ENCODE data around the gene BCO2. TPM values are rescaled to one million over a fixed set of nuclear protein-coding genes. Genes with fewer than 3 reads are reported as not detected.

Gene BCO2
- total and polyA plus RNA-seq, 7 donors: 3.5 to 42.4 (median 5.7) TPM

GRCh38 chr11:112132737-112133136 is 42.6 kb upstream of the BCO2 start:
- no peaks in the 10 kb centered on the region for H3K9me3 ChIP-seq
- H3K27me3 ChIP-seq (ENCODE audit: insufficient read depth in 3 of 3, low read length in 2 of 3): no peaks in the 10 kb centered on the region
- no peak for DNase-seq
- WGBS, 3 donors: 39 to 47% (median 41%) methylated on average over 2 of the region's 2 CpGs
- H3K4me3 ChIP-seq: no peak overlapping the region
- H3K4me1 ChIP-seq: peaks cover 10% of the 10 kb centered on the region
- H3K36me3 ChIP-seq (ENCODE audit: insufficient read depth in 1 of 2, low read depth in 1 of 2): no peaks in the 10 kb centered on the region
- H3K27ac ChIP-seq: no peak overlapping the region
- TF ChIP-seq CTCF (IDR thresholded peaks at IDR 0.05): no peak
- ATAC-seq: peak; percentile 53 to 75 (median 62)
- intact Hi-C loops (cut with DNase I): no loop called here

GRCh38 chr11:112134473-112134872 is 40.8 kb upstream of the BCO2 start:
- intact Hi-C loops (cut with DNase I): no loop called here
- H3K9me3 ChIP-seq: no peaks in the 10 kb centered on the region
- peaks cover 4% of the 10 kb centered on the region for H3K4me1 ChIP-seq
- no peak for TF ChIP-seq CTCF (IDR thresholded peaks at IDR 0.05)
- no peak for ATAC-seq
- no peak overlapping the region for H3K4me3 ChIP-seq
- no peaks in the 10 kb centered on the region for H3K27me3 ChIP-seq (ENCODE audit: insufficient read depth in 3 of 3, low read length in 2 of 3)
- WGBS, 3 donors: 81 to 92% (median 91%) methylated on average over 3 of the region's 4 CpGs
- no peak overlapping the region for H3K27ac ChIP-seq
- H3K36me3 ChIP-seq (ENCODE audit: insufficient read depth in 1 of 2, low read depth in 1 of 2): no peaks in the 10 kb centered on the region
- DNase-seq: no peak

- no peak for TF ChIP-seq CTCF (IDR thresholded peaks at IDR 0.05)
- no peaks in the 10 kb centered on the region for H3K9me3 ChIP-seq
- ATAC-seq (no peak), DNase-seq (no peak)
- no peak overlapping the region for H3K27ac ChIP-seq
- intact Hi-C loops (cut with DNase I): no loop called here
- WGBS, 3 donors: 88 to 92% (median 92%) methylated on average over 3 of the region's 3 CpGs
- no peak overlapping the region for H3K4me3 ChIP-seq
- no peaks in the 10 kb centered on the region for H3K4me1 ChIP-seq
- H3K36me3 ChIP-seq (ENCODE audit: insufficient read depth in 1 of 2, low read depth in 1 of 2): peaks cover 0 to 40% of the 10 kb centered on the region in 2 donors
- no peaks in the 10 kb centered on the region for H3K27me3 ChIP-seq (ENCODE audit: insufficient read depth in 3 of 3, low read length in 2 of 3)
Measured at GRCh38 chr11:112143597-112143996, 31.7 kb upstream of the BCO2 start.

- WGBS, 3 donors: 59 to 70% (median 59%) methylated on average over 5 of the region's 5 CpGs
- DNase-seq (no peak), ATAC-seq (no peak)
- peaks cover 0 to 81% of the 10 kb centered on the region in 2 donors for H3K36me3 ChIP-seq (ENCODE audit: insufficient read depth in 1 of 2, low read depth in 1 of 2)
- no peak overlapping the region for H3K4me3 ChIP-seq
- no peaks in the 10 kb centered on the region for H3K4me1 ChIP-seq
- intact Hi-C loops (cut with DNase I): no loop called here
- no peaks in the 10 kb centered on the region for H3K9me3 ChIP-seq
- no peaks in the 10 kb centered on the region for H3K27me3 ChIP-seq (ENCODE audit: insufficient read depth in 3 of 3, low read length in 2 of 3)
- H3K27ac ChIP-seq: no peak overlapping the region
- no peak for TF ChIP-seq CTCF (IDR thresholded peaks at IDR 0.05)
Measured at GRCh38 chr11:112150517-112150916, 24.8 kb upstream of the BCO2 start.

Data from psoas muscle (tissue), 8 donors.